HG02798 (cell line): Measurements from ENCODE around the gene PGM5.

ENCODE experiments used
- ATAC-seq: cut with Tn5 transposase; IDR thresholded peaks from one replicate; pipeline ENCODE4 v1.9.1; 2021; ENCODE audit warnings: mild to moderate bottlenecking; ENCODE audit not compliant: unreplicated experiment, poor library complexity

The PGM5 gene

GRCh38 chr9:68431307-68431706 lies 74.9 kb downstream of the PGM5 start:
- ATAC-seq, result no peak

- no peak for ATAC-seq
Measured at GRCh38 chr9:68433531-68434110, 77.2 kb downstream of the PGM5 start.

GRCh38 chr9:68437785-68438184 lies 81.4 kb downstream of the PGM5 start:
- no peak for ATAC-seq

GRCh38 chr9:68443624-68444023 lies 87.2 kb downstream of the PGM5 start:
- no peak for ATAC-seq

GRCh38 chr9:68446836-68447235 lies 90.4 kb downstream of the PGM5 start:
- no peak for ATAC-seq

GRCh38 chr9:68447611-68448010 lies 91.2 kb downstream of the PGM5 start:
- no peak for ATAC-seq

GRCh38 chr9:68454579-68455334 lies 98.3 kb downstream of the PGM5 start:
- ATAC-seq, result no peak

- ATAC-seq, result no peak
Measured at GRCh38 chr9:68455451-68455850, 99.0 kb downstream of the PGM5 start.

- no peak for ATAC-seq
Measured at GRCh38 chr9:68457803-68458202, 101.4 kb downstream of the PGM5 start.

- ATAC-seq, result no peak
Measured at GRCh38 chr9:68458918-68459317, 102.5 kb downstream of the PGM5 start.

GRCh38 chr9:68462105-68462775 lies 105.8 kb downstream of the PGM5 start:
- ATAC-seq, result no peak

- ATAC-seq, result no peak
Measured at GRCh38 chr9:68470067-68470466, 113.7 kb downstream of the PGM5 start.

GRCh38 chr9:68470634-68471033 lies 114.2 kb downstream of the PGM5 start:
- no peak for ATAC-seq

GRCh38 chr9:68472119-68472518 lies 115.7 kb downstream of the PGM5 start:
- no peak for ATAC-seq

GRCh38 chr9:68473790-68474189 lies 117.4 kb downstream of the PGM5 start:
- ATAC-seq, result no peak

- no peak for ATAC-seq
Measured at GRCh38 chr9:68476422-68476821, 120.0 kb downstream of the PGM5 start.

- no peak for ATAC-seq
Measured at GRCh38 chr9:68476847-68477246, 120.4 kb downstream of the PGM5 start.

GRCh38 chr9:68480807-68481206 lies 124.4 kb downstream of the PGM5 start:
- ATAC-seq, result no peak

- no peak for ATAC-seq
Measured at GRCh38 chr9:68482548-68482947, 126.1 kb downstream of the PGM5 start.

- ATAC-seq, result no peak
Measured at GRCh38 chr9:68488126-68488525, 131.7 kb downstream of the PGM5 start.

- ATAC-seq, result no peak
Measured at GRCh38 chr9:68489646-68490045, 133.2 kb downstream of the PGM5 start.

GRCh38 chr9:68492806-68493205 lies 136.4 kb downstream of the PGM5 start:
- ATAC-seq, result no peak
